Liver (tissue), 9 donors: ENCODE measurements around the gene SLC22A13. TPM values are rescaled to one million over a fixed set of nuclear protein-coding genes. Genes with fewer than 3 reads are reported as not detected.

ENCODE experiments used
- DNase-seq: peaks from one replicate; pipeline ENCODE4 v3.0.0-alpha.2; 2017; ENCODE audit warnings: low spot score
- H3K27ac ChIP-seq, 2 donors: one replicate each; pipeline ENCODE4 v1.7.0; 2013; ENCODE audit warnings: inconsistent platforms in 2 of 2, low read length in 2 of 2, control low read depth in 1 of 2, low read depth in 1 of 2, mild to moderate bottlenecking in 1 of 2
- H3K27me3 ChIP-seq, 4 donors: one replicate each; pipeline versions ENCODE4 v1.6.1 to v1.7.0; 2013; ENCODE audit warnings: low read length in 3 of 4, inconsistent platforms in 1 of 4, mild to moderate bottlenecking in 1 of 4, moderate library complexity in 1 of 4; ENCODE audit not compliant: control insufficient read depth in 4 of 4, insufficient read depth in 4 of 4
- H3K36me3 ChIP-seq, 4 donors: one replicate each; pipeline versions ENCODE4 v1.6.1 to v1.7.0; 2013; ENCODE audit warnings: low read length in 3 of 4, mild to moderate bottlenecking in 3 of 4, low read depth in 1 of 4, moderate library complexity in 1 of 4; ENCODE audit not compliant: control insufficient read depth in 4 of 4, insufficient read depth in 3 of 4
- H3K4me1 ChIP-seq, 4 donors: one replicate each; pipeline versions ENCODE4 v1.6.1 to v1.7.0; 2013; ENCODE audit warnings: low read length in 3 of 4, mild to moderate bottlenecking in 3 of 4, moderate library complexity in 1 of 4; ENCODE audit not compliant: control insufficient read depth in 4 of 4, insufficient read depth in 4 of 4
- H3K4me3 ChIP-seq, 3 donors: one replicate each; pipeline versions ENCODE4 v1.6.1 to v1.7.0; 2013; ENCODE audit warnings: low read length in 3 of 3, control low read depth in 1 of 3, low read depth in 1 of 3, mild to moderate bottlenecking in 1 of 3
- H3K9ac ChIP-seq, 2 donors: one replicate each; pipeline ENCODE4 v1.7.0; 2013; ENCODE audit warnings: low read length in 2 of 2, mild to moderate bottlenecking in 2 of 2, moderate library complexity in 2 of 2, control low read depth in 1 of 2, low read depth in 1 of 2
- H3K9me3 ChIP-seq, 4 donors: one replicate each; pipeline versions ENCODE4 v1.6.1 to v1.7.0; 2013; ENCODE audit warnings: low read length in 3 of 4; ENCODE audit not compliant: control insufficient read depth in 4 of 4
- FOXA1 ChIP-seq: IDR thresholded peaks from 2 replicates; pipeline ENCODE4 v1.6.1; 2016; ENCODE audit warnings: antibody characterized with exemption
- GABPA ChIP-seq, 2 donors: IDR thresholded peaks in 1 of 2; conservative IDR thresholded peaks in 1 of 2; 2 replicates each; pipeline ENCODE4 v1.6.1; 2016; ENCODE audit warnings: antibody characterized with exemption in 2 of 2, mild to moderate bottlenecking in 1 of 2, moderate library complexity in 1 of 2
- HNF4A ChIP-seq, 2 donors: conservative IDR thresholded peaks; 2 replicates each; pipeline ENCODE4 v1.6.1; 2016; ENCODE audit warnings: antibody characterized with exemption in 2 of 2, mild to moderate bottlenecking in 2 of 2
- HNF4G ChIP-seq: IDR thresholded peaks from 2 replicates; pipeline ENCODE4 v1.6.1; 2016; ENCODE audit warnings: antibody characterized with exemption
- NR2F2 ChIP-seq: IDR thresholded peaks from 2 replicates; pipeline ENCODE4 v1.6.1; 2016; ENCODE audit warnings: antibody characterized with exemption
- RXRA ChIP-seq, 2 donors: IDR thresholded peaks; 2 replicates each; pipeline ENCODE4 v1.6.1; 2017 to 2018; ENCODE audit warnings: antibody characterized with exemption in 2 of 2, mild to moderate bottlenecking in 1 of 2
- SP1 ChIP-seq: IDR thresholded peaks from 2 replicates; pipeline ENCODE4 v1.6.1; 2018; ENCODE audit warnings: antibody characterized with exemption, mild to moderate bottlenecking
- WGBS: extraction: QIAGEN DNeasy Blood & Tissue Kit; methylation state at CpG from one replicate; pipeline ENCODE4 v1.1.7; 2013; 5-methylcytosine and 5-hydroxymethylcytosine counted together
- polyA plus RNA-seq, 2 donors: library from polyadenylated mRNA; stranded (reverse) in 1 of 2; unstranded in 1 of 2; fragments of 200-250 nt in 1 of 2; fragments of >200 nt in 1 of 2; fragmentation: Nextera tagmentation in 1 of 2; extraction: Ambion mirVana in 1 of 2; gene quantifications; one replicate each; pipeline versions ENCODE4 v1.2.1 to v1.2.3, GENCODE V29; 2013 to 2015
- total RNA-seq, 2 donors: library from RNA; depleted of rRNA; stranded (reverse); fragments of >200 nt; gene quantifications; one replicate each; pipeline ENCODE4 v1.2.3, GENCODE V29; 2014
- TF ChIP-seq, protein P1 (sequence below): IDR thresholded peaks from 2 replicates; pipeline ENCODE4 v1.6.1; 2016; ENCODE audit warnings: antibody characterized with exemption
- TF ChIP-seq, protein P2 (sequence below): IDR thresholded peaks from 2 replicates; pipeline ENCODE4 v1.6.1; 2016; ENCODE audit warnings: antibody characterized with exemption, mild to moderate bottlenecking
- donor health status: healthy.
- donor health status: healthy.
- donor health status: healthy.
- donor health status: healthy.
- donor health status: healthy.

The SLC22A13 gene
- total and polyA plus RNA-seq, 4 donors: 0.10 to 0.42 (median 0.14) TPM; not detected in 1

DNA sequence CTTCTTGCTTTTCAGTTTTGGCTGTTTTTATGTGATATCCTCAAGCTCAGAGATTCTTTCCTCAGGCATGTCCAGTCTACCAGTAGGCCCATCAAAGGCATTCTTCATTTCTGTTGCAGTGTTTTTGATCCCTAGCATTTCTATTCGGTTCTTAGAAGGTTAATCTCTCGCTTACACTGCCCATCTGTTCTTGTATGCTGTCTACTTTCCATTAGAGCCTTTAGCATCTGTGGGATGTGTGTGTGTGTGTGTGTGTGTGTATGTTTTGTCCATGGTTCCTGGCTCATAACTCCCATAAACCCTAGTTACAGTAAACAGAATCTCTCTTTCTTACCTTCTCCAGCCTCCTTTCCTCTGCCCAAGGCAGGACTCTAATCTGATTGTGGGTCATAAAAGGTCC is 5.1 kb upstream of the SLC22A13 start:
- TF ChIP-seq, protein P1, sequence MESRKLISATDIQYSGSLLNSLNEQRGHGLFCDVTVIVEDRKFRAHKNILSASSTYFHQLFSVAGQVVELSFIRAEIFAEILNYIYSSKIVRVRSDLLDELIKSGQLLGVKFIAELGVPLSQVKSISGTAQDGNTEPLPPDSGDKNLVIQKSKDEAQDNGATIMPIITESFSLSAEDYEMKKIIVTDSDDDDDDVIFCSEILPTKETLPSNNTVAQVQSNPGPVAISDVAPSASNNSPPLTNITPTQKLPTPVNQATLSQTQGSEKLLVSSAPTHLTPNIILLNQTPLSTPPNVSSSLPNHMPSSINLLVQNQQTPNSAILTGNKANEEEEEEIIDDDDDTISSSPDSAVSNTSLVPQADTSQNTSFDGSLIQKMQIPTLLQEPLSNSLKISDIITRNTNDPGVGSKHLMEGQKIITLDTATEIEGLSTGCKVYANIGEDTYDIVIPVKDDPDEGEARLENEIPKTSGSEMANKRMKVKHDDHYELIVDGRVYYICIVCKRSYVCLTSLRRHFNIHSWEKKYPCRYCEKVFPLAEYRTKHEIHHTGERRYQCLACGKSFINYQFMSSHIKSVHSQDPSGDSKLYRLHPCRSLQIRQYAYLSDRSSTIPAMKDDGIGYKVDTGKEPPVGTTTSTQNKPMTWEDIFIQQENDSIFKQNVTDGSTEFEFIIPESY: no peak
- TF ChIP-seq, protein P2, sequence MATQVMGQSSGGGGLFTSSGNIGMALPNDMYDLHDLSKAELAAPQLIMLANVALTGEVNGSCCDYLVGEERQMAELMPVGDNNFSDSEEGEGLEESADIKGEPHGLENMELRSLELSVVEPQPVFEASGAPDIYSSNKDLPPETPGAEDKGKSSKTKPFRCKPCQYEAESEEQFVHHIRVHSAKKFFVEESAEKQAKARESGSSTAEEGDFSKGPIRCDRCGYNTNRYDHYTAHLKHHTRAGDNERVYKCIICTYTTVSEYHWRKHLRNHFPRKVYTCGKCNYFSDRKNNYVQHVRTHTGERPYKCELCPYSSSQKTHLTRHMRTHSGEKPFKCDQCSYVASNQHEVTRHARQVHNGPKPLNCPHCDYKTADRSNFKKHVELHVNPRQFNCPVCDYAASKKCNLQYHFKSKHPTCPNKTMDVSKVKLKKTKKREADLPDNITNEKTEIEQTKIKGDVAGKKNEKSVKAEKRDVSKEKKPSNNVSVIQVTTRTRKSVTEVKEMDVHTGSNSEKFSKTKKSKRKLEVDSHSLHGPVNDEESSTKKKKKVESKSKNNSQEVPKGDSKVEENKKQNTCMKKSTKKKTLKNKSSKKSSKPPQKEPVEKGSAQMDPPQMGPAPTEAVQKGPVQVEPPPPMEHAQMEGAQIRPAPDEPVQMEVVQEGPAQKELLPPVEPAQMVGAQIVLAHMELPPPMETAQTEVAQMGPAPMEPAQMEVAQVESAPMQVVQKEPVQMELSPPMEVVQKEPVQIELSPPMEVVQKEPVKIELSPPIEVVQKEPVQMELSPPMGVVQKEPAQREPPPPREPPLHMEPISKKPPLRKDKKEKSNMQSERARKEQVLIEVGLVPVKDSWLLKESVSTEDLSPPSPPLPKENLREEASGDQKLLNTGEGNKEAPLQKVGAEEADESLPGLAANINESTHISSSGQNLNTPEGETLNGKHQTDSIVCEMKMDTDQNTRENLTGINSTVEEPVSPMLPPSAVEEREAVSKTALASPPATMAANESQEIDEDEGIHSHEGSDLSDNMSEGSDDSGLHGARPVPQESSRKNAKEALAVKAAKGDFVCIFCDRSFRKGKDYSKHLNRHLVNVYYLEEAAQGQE: no peak
- TF ChIP-seq HNF4A (conservative IDR thresholded peaks at IDR 0.05) (no peak), NR2F2 (no peak), HNF4G (no peak), GABPA (IDR thresholded peaks at IDR 0.05 in 1 of 2, conservative IDR thresholded peaks at IDR 0.05 in 1 of 2) (no peak)
- no peak for DNase-seq
- 98% methylated on average over 2 of the region's 2 CpGs for WGBS

DNA sequence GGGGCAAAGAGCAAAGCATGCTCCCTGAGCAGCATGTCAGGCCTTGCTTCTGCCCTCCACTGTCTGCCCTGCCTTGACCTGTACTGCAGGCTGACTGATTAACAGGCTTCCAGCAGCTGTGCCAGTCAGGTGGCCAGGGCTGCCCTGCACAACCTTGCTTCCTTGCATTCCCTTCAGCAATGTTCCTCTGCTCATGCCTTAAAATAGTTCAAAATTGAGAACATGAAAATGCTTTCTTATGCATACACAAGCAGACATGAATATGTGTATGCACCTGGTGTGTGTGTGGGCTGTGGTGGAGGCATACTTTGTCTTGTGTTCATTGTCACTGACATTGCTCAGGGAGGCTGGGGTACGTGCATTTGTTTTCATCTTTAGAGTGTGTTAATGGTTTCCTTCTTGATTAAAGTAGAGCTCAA is 1.2 kb upstream of the SLC22A13 start:
- Histone ChIP-seq H3K9me3 (no peaks in the 10 kb centered on the region), H3K27ac (no peak overlapping the region), H3K27me3 (no peaks in the 10 kb centered on the region), H3K4me1 (peaks cover 5 to 18% (median 12%) of the 10 kb centered on the region in 4 donors), H3K4me3 (no peak overlapping the region), H3K36me3 (no peaks in the 10 kb centered on the region), H3K9ac (no peak overlapping the region)
- peak in 1 of 2 donors; percentile 56 for TF ChIP-seq RXRA (IDR thresholded peaks at IDR 0.05)
- TF ChIP-seq GABPA (IDR thresholded peaks at IDR 0.05 in 1 of 2, conservative IDR thresholded peaks at IDR 0.05 in 1 of 2): no peak
- no peak for TF ChIP-seq NR2F2
- TF ChIP-seq, protein P2: no peak
- TF ChIP-seq FOXA1: no peak
- no peak for TF ChIP-seq SP1
- DNase-seq: no peak
- WGBS: 0% methylated on average over 1 of the region's 1 CpG

More for the DNA sequence above, 5.1 kb upstream of the SLC22A13 start:
- no peak overlapping the region for H3K9ac ChIP-seq
- H3K4me1 ChIP-seq: peaks cover 2 to 15% (median 10%) of the 10 kb centered on the region in 4 donors
- no peaks in the 10 kb centered on the region for H3K9me3 ChIP-seq
- no peak overlapping the region for H3K4me3 ChIP-seq
- no peaks in the 10 kb centered on the region for H3K36me3 ChIP-seq
- H3K27me3 ChIP-seq: no peaks in the 10 kb centered on the region
- no peak overlapping the region for H3K27ac ChIP-seq
